HG02588 (cell line): ENCODE results near the gene PPT2.

Source experiments
- ATAC-seq: cut with Tn5 transposase; IDR thresholded peaks from one replicate; pipeline ENCODE4 v1.9.1; 2021; ENCODE audit warnings: mild to moderate bottlenecking, moderate library complexity; ENCODE audit not compliant: unreplicated experiment

Gene PPT2

GRCh38 chr6:32153564-32154513, at the start of gene PPT2:
Gene PPT2 (plus strand): TSS chr6:32154141. CDS start chr6:32154595, 454 bp downstream.
- ATAC-seq = no peak

GRCh38 chr6:32105433-32105832, 48.5 kb upstream of the PPT2 start:
- no peak for ATAC-seq

DNA sequence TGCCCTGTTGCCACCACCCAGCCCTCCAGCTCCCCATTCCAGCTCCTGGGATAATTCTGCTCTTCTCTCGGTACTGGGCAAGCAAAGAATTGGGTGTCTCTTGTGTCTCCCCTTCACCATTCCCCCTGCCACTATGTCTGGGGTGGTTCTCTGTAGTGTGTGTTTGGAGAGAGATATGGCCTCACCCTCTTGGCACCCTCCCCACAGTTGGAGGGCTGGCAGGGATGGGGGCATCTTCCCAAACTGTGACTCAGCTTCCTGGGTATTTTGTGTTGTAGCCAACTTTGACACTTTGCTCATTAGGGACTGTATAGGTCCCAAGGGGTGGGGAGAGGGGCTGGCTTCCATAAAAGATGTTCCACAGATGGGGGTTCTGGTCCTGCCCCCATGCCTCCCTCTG, 46.5 kb upstream of the PPT2 start:
- ATAC-seq = no peak

DNA sequence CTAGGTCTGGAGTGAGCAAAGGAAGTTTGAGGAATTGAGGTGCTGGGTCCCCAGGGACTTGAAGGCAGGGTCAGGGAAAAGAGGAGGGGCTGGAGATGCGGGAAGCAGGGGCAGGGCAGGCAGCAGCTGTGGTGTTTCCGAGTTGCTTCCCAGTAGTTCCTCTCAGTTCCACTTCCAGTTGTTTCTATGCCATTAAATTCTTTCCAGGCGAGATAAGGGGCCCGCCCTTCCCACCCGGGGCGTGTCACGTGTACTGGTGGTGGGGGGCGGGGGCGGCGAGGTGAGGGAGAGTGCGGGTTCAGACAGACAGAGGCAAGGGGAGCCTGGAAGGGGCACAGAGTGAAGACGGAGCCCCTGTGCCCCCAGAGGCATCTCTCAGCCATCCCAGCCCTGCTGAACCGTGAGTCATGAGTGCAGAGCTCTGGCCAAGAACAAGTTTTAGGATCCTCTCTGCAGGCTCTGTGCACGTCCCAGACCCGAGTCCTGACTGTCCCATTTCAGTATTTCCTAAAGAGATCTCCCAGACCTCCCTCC, 45.8 kb upstream of the PPT2 start:
- no peak for ATAC-seq

- no peak for ATAC-seq
Observed at GRCh38 chr6:32108727-32109113, 45.2 kb upstream of the PPT2 start.

GRCh38 chr6:32109114-32109764, 44.7 kb upstream of the PPT2 start, which contains the start of gene TNXB:
Gene TNXB (minus strand): TSS chr6:32109338. CDS start chr6:32098198, 11,140 bp downstream.
- ATAC-seq = no peak

DNA sequence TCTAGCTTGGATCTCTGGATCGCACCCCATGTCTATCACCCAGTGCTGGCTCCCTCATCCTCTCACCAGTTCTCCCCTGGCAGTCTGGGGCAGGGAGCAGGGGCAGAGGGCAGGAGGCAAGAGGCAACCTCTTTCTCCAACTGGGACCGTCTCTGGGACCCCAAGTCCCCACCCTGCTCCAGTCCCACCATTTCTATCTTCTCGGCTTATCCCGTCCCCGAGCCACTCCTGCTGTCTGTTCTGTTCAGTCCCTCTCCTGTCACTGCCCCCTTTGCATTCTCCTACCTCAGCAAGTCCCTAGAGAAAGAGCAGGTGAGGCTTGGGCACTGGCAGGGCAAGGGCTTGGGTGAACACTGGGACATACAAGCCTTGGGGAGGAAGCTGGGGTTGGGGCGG, 44.2 kb upstream of the PPT2 start:
- no peak for ATAC-seq

DNA sequence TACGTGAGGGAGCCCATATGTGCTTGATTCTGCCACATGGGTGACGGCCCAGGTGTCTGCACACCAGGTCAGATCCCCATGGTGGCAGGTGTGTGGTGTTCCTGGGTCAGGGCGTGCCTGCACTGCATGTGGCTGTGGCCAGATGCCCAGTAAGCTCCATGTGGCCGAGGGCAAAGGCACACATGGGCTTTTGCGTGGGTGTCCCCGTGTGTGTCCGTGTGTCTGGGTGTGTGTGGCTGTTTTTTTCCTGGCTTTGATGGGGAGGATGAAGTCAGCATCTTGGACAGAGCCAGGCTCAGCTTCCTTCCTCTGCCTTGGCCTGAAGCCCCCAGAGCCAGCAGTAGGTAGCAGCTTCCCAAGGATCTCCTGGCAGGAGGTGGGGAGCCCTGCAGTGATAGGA, 43.3 kb upstream of the PPT2 start:
- no peak for ATAC-seq

GRCh38 chr6:32111424-32112066, 42.4 kb upstream of the PPT2 start:
- no peak for ATAC-seq

GRCh38 chr6:32112431-32112980, 41.4 kb upstream of the PPT2 start:
- no peak for ATAC-seq

DNA sequence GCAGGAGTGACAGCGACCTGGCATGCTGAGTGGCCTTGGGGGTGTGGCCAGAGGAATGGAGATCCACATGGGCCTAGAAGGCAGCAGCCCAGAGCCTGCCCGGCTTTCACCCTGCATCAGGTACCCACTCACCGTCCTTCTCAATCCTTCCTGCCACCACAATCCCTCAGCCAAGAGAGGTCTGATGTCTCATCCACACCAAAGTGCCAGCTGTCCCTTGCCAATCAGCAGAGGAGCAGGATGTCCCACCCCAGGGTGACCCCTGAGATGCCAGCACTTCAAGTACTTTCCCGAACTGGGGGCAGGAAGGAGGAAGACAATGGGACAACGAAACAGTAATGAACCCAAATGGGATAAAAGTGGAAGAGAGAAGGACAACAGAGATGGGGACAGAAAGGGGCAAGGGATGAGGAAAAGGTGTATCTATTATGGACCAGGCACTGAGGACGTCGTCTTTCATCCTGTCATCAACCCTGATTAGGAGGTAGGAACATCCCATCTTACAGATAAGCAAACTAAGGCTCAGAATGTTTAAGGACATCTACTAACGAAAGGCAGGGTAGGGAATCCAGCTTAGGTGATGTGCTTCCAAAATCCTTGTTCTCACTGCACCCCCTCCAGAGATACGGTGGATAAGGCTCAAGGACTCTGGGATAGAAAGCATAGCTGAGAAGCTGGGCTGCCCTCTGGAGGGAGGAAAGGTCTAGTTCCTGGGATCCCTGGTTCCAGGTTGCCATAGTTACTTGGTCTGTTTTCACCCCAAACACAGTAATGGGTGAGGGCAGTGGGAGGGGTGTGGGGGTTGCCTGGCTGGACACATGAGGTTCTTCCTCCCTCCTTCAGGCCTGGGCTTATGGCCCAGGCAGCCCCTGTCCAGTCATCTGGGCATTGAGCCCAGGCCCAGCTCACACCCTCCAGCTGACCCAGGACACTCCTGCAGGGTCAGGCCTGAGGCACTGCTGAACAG, 40.3 kb upstream of the PPT2 start:
- no peak for ATAC-seq

DNA sequence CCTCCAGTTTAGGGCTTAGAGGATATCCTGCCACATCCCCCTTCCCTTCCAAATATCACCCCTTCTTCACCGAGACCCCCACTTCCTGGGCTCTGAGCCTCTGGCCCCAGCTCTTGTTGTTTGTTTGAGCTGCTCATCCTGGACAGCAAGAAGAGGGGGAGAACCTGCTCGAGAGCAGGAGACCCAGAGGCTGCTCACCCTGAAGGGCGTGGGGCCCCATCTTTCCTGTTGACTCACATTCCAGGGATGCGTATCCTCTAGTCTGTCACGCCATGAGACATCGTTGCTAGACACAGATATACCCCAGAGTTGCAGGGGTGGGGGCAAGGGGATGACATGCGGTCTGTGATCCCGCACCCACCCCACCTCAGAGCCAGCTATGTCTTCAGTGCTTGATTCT, 39.1 kb upstream of the PPT2 start:
- no peak for ATAC-seq

GRCh38 chr6:32115623-32116022, 38.3 kb upstream of the PPT2 start:
- no peak for ATAC-seq

- no peak for ATAC-seq
Observed at GRCh38 chr6:32116674-32117073, 37.3 kb upstream of the PPT2 start.

DNA sequence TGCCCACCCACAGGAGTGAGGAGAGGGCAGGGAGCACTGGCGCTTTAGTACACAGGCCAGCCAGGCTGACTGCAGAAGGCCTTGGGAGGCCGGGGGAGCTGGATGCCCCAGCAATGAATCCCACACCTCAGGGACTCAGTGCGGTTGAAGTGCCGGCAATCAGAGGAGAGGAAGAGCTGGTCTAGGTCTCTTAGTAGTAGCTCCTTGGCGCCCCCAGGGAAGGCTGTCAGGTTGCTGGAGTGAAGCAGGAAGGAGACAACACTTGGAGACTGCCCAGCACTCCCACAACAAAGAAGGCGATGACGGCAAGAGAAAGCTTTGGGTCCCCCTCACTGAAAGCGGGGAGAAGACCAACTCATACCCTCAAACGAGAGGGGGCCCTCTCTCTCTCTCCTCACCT, 36.5 kb upstream of the PPT2 start:
- no peak for ATAC-seq

GRCh38 chr6:32118782-32119628, 34.9 kb upstream of the PPT2 start:
- ATAC-seq = no peak

DNA sequence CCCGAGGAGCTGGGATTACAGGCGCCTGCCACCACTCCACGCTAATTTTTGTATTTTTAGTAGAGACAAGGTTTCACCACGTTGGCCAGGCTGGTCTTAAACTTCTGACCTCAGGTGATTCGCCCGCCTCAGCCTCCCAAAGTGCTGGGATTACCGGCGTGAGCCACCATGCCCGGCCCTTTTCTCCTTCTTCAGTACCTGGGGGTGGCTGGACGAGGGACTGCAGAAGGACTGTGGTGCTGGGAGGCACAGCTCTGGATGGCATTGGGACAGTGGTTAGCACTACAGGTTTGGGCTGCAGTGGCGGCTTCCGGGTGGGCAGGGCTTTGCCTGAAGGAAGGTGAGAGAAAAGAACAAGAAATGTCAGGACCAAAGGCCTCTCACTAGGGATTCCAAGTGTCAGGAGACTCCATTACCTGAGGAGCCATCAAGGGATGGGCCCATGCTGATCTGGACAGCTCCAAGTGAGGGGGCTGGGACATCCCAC, 33.3 kb upstream of the PPT2 start:
- ATAC-seq = no peak

DNA sequence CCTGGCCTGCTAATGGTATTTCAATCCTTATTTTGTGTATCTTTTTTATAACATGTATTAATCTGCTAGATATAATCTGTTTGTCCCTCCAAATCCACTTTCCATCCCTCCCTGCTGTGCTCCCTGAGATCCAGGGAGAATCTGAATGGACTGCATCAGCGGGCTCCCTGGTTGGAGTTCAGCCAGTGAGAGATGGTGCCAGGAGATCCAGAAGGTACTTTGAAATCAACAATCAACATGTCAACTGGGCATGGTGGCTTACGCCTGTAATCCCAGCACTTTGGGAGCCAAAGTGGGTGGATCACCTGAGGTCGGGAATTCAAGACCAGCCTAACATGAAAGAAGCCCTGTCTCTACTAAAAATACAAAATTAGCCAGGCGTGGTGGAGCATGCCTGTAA, 30.3 kb upstream of the PPT2 start:
- ATAC-seq = no peak

DNA sequence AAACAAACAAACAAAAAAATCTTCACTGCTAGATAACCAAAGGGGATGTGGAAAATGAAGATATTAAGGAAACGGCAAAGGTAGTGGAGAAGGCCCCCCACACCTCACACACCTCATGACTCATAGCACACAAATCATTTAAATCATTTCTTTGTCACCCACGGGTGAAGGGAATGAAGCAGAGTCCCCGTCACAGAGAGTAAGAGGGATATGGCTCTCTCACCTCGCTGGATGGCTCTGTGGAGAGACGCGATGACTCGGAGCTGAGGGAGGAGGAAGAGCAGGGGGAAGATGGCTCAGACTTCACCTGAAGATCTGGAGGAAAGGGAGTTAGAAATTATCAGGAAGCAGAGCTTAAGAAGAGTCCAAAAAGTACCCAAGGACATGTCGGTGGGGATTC, 27.1 kb upstream of the PPT2 start:
- no peak for ATAC-seq
